ENCODE data around the gene TRPM3. TPM values are rescaled to one million over a fixed set of nuclear protein-coding genes. Genes with fewer than 3 reads are reported as not detected.

The TRPM3 gene
- total RNA-seq, 4 donors from 2014 or later: 0.27 to 1.2 (median 0.47) TPM; not detected in 1

DNA sequence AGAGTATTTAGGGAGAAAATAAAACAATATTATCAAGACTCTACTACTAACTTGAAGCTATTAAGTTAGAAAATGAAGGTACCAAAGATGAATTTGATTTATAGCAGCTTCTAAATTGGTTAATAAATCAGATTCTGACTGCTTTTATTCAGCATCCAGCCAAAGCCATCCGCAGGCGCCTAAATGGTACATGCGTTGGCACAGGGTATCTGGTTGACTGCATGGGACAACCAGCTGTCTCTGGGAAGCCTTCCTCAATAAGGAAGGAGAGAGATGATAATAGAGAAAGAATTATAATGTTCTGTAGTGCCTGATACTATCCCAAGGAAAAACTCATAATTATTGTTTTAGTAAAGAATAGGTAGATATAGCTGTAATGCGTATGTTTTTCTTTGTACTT lies 9.1 kb upstream of the TRPM3 start:
- WGBS, 2 donors (ENCODE audit: low coverage in 1 of 2): 88 to 90% methylated on average over 4 of the region's 4 CpGs
- Histone ChIP-seq H3K4me3 (no peak overlapping the region), H3K4me1 (no peaks in the 10 kb centered on the region), H3K36me3 (no peaks in the 10 kb centered on the region), H3K27ac (no peak overlapping the region), H3K9me3 (no peaks in the 10 kb centered on the region), H3K27me3 (no peaks in the 10 kb centered on the region)
- TF ChIP-seq POLR2AphosphoS5 (IDR thresholded peaks at IDR 0.05): no peak
- TF ChIP-seq POLR2A (IDR thresholded peaks at IDR 0.05): no peak
- TF ChIP-seq EP300 (IDR thresholded peaks at IDR 0.05): no peak
- TF ChIP-seq, protein P1, sequence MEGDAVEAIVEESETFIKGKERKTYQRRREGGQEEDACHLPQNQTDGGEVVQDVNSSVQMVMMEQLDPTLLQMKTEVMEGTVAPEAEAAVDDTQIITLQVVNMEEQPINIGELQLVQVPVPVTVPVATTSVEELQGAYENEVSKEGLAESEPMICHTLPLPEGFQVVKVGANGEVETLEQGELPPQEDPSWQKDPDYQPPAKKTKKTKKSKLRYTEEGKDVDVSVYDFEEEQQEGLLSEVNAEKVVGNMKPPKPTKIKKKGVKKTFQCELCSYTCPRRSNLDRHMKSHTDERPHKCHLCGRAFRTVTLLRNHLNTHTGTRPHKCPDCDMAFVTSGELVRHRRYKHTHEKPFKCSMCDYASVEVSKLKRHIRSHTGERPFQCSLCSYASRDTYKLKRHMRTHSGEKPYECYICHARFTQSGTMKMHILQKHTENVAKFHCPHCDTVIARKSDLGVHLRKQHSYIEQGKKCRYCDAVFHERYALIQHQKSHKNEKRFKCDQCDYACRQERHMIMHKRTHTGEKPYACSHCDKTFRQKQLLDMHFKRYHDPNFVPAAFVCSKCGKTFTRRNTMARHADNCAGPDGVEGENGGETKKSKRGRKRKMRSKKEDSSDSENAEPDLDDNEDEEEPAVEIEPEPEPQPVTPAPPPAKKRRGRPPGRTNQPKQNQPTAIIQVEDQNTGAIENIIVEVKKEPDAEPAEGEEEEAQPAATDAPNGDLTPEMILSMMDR (IDR thresholded peaks at IDR 0.05): no peak
- ATAC-seq: no peak

DNA sequence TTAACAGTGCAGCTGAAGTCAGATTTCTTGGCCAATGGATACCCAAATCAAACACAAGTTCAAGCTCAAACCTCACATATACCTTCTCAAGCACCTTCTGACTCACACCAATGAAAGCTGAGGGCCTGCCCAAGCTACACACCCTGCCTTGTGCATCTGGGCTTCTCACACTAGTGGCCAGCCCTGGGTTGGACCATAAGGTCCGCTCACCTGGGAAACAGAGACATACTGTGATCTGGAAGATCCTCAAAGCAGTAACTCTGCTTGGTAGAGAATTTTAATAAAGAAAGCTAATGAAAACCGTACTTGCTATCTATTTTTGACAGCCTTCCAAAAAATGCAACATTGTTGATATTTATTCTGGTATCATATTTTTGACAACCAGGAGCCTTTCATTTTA lies 7.4 kb upstream of the TRPM3 start:
- TF ChIP-seq POLR2AphosphoS5 (IDR thresholded peaks at IDR 0.05) (no peak), EP300 (IDR thresholded peaks at IDR 0.05) (no peak), POLR2A (IDR thresholded peaks at IDR 0.05) (no peak)
- TF ChIP-seq, protein P1 (IDR thresholded peaks at IDR 0.05): no peak
- ATAC-seq: no peak
- WGBS, 2 donors (ENCODE audit: low coverage in 1 of 2): 63 to 70% methylated on average over 2 of the region's 2 CpGs
- H3K9me3 ChIP-seq: no peaks in the 10 kb centered on the region
- no peaks in the 10 kb centered on the region for H3K4me1 ChIP-seq
- H3K36me3 ChIP-seq: no peaks in the 10 kb centered on the region
- H3K27me3 ChIP-seq: peaks cover under 1% of the 10 kb centered on the region
- no peak overlapping the region for H3K27ac ChIP-seq
- H3K4me3 ChIP-seq: no peak overlapping the region

DNA sequence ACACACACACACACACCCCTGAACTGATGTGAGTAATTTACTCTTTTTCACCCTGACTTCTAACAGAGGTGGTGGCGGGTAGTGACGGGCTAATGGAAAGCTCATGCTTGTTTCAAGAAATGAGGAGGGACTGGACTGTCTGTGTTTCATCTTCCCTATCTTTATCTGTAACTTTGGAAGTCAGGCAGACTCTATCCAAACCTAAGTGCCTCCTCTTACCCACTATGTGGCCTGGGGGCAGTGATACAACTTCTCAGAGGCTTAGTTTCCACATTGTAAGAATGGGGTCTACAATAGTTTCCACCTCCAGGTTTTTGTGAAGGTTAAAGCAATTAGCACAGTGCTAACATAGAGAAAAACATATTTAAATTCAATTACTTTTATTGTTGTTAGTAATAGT lies 5.9 kb upstream of the TRPM3 start:
- H3K9me3 ChIP-seq: no peaks in the 10 kb centered on the region
- no peak overlapping the region for H3K4me3 ChIP-seq
- peaks cover 15% of the 10 kb centered on the region for H3K27me3 ChIP-seq
- no peaks in the 10 kb centered on the region for H3K36me3 ChIP-seq
- no peak for TF ChIP-seq POLR2A (IDR thresholded peaks at IDR 0.05)
- TF ChIP-seq, protein P1 (IDR thresholded peaks at IDR 0.05): no peak
- no peak for TF ChIP-seq EP300 (IDR thresholded peaks at IDR 0.05)
- TF ChIP-seq POLR2AphosphoS5 (IDR thresholded peaks at IDR 0.05): no peak
- no peak overlapping the region for H3K27ac ChIP-seq
- 92% methylated on average over 2 of the region's 2 CpGs; no CpG with 5 or more reads in 1 of the 2 donors for WGBS, 2 donors (ENCODE audit: low coverage in 1 of 2)
- ATAC-seq: no peak
- H3K4me1 ChIP-seq: no peaks in the 10 kb centered on the region

DNA sequence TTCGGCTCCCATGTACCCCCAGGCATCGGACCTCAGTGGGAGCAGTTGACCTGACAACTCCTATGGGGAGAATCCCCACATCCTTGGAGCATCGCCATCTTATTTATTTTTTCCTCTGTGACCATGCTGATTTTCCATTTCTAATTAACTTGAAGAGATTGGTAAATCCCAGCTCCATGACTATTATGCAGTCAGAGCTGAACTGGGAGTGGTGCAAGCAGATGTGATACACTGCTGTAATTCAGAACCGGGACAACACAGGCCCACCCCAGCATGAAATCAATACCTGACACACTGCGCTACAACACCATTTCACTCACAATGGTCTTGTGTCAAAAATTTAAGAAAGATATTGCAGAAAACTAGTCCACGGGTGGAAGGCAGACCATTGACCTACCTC lies 1.0 kb upstream of the TRPM3 start:
- Histone ChIP-seq H3K27ac (no peak overlapping the region), H3K4me3 (no peak overlapping the region), H3K36me3 (no peaks in the 10 kb centered on the region), H3K4me1 (peaks cover 0 to 5% (median 0%) of the 10 kb centered on the region in 3 donors), H3K9me3 (no peaks in the 10 kb centered on the region), H3K27me3 (peaks cover 42% of the 10 kb centered on the region)
- WGBS, 2 donors (ENCODE audit: low coverage in 1 of 2): 71% methylated on average over 4 to 6 of the region's 6 CpGs
- no peak for ATAC-seq
- TF ChIP-seq, protein P1 (IDR thresholded peaks at IDR 0.05): no peak
- no peak for TF ChIP-seq POLR2AphosphoS5 (IDR thresholded peaks at IDR 0.05)
- TF ChIP-seq POLR2A (IDR thresholded peaks at IDR 0.05): no peak
- TF ChIP-seq EP300 (IDR thresholded peaks at IDR 0.05): no peak

DNA sequence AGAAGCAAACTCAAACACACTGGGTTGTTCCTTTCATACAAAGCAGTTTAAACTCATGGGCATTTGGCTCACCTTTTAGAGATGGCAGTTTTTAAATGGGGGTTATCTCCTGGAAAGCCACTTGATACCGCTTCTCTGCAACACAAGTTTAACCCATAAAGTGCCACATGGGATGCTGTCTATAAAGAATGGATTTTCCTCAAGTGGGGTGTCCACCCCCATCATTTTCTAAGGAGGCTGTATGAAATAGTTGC lies 528 bp upstream of the TRPM3 start:
- no peaks in the 10 kb centered on the region for H3K36me3 ChIP-seq
- TF ChIP-seq POLR2AphosphoS5 (IDR thresholded peaks at IDR 0.05): no peak
- TF ChIP-seq, protein P1 (IDR thresholded peaks at IDR 0.05): no peak
- H3K27me3 ChIP-seq: peaks cover 42% of the 10 kb centered on the region
- H3K27ac ChIP-seq: no peak overlapping the region
- no peaks in the 10 kb centered on the region for H3K9me3 ChIP-seq
- ATAC-seq: no peak
- peaks cover 0 to 5% (median 0%) of the 10 kb centered on the region in 3 donors for H3K4me1 ChIP-seq
- WGBS, 2 donors (ENCODE audit: low coverage in 1 of 2): 0% methylated on average over 1 of the region's 1 CpG
- H3K4me3 ChIP-seq: no peak overlapping the region
